Measurements from ENCODE around the gene RPS3. TPM values are rescaled to one million over a fixed set of nuclear protein-coding genes. Genes with fewer than 3 reads are reported as not detected.

The RPS3 gene
- total and polyA plus RNA-seq, 5 experiments from 2014 or later, result 5,159 to 7,216 (median 6,922) TPM

GRCh38 chr11:75439495-75440120, 40.3 kb downstream of the RPS3 start:
- H3K27ac Mint-ChIP-seq, result no peak overlapping the region
- POLR2A ChIA-PET, result no interaction called here
- H3K27me3 Mint-ChIP-seq, result peaks cover 0 to 8% (median 1%) of the 10 kb centered on the region in 5 donors
- H3K4me1 Mint-ChIP-seq, result no peaks in the 10 kb centered on the region
- no peak overlapping the region for H3K4me3 Mint-ChIP-seq
- H3K36me3 Mint-ChIP-seq, result peaks cover 0 to 14% (median 9%) of the 10 kb centered on the region in 3 donors
- no peaks in the 10 kb centered on the region for H3K9me3 Mint-ChIP-seq
- no peak for ATAC-seq
- DNase-seq, result no peak

GRCh38 chr11:75440960-75441803, 41.9 kb downstream of the RPS3 start:
- H3K4me3 Mint-ChIP-seq, result no peak overlapping the region
- POLR2A ChIA-PET, result interaction anchor here (0.7 to 1.0 kb wide), 2 partner anchors 91 to 100 kb away, joined by 3 read pairs; no protein-coding TSS in a partner anchor
- no peaks in the 10 kb centered on the region for H3K27me3 Mint-ChIP-seq

GRCh38 chr11:75441804-75442132, 42.5 kb downstream of the RPS3 start:
- no peak for ATAC-seq
- POLR2A ChIA-PET, result interaction anchor here (1.0 kb wide), 1 partner anchor 90 kb away, joined by 3 read pairs; no protein-coding TSS in a partner anchor
- no peaks in the 10 kb centered on the region for H3K27me3 Mint-ChIP-seq
- no peaks in the 10 kb centered on the region for H3K9me3 Mint-ChIP-seq
- peaks cover 0 to 10% (median 0%) of the 10 kb centered on the region in 3 donors for H3K36me3 Mint-ChIP-seq
- peaks cover 0 to 3% (median 1%) of the 10 kb centered on the region in 4 donors for H3K4me1 Mint-ChIP-seq
- DNase-seq, result no peak
- no peak overlapping the region for H3K27ac Mint-ChIP-seq
- no peak overlapping the region for H3K4me3 Mint-ChIP-seq

More at GRCh38 chr11:75440960-75441803, 41.9 kb downstream of the RPS3 start:
- DNase-seq, result no peak
- H3K4me1 Mint-ChIP-seq, result peaks cover 0 to 3% (median 1%) of the 10 kb centered on the region in 4 donors
- H3K27ac Mint-ChIP-seq, result no peak overlapping the region
- no peak for ATAC-seq
- H3K36me3 Mint-ChIP-seq, result peaks cover 0 to 10% (median 2%) of the 10 kb centered on the region in 3 donors
- H3K9me3 Mint-ChIP-seq, result no peaks in the 10 kb centered on the region

- Mint-ChIP-seq H3K36me3 (peaks cover 0 to 10% (median 0%) of the 10 kb centered on the region in 3 donors), H3K4me3 (no peak overlapping the region), H3K4me1 (peaks cover 0 to 3% (median 1%) of the 10 kb centered on the region in 4 donors), H3K9me3 (no peaks in the 10 kb centered on the region), H3K27me3 (no peaks in the 10 kb centered on the region), H3K27ac (no peak overlapping the region)
- ATAC-seq, result no peak
- no peak for DNase-seq
- POLR2A ChIA-PET, result interaction anchor here (1.0 kb wide), 1 partner anchor 90 kb away, joined by 3 read pairs; no protein-coding TSS in a partner anchor
These were observed 43.0 kb downstream of the RPS3 start for GRCh38 chr11:75442161-75442885.

GRCh38 chr11:75443043-75443442, 43.7 kb downstream of the RPS3 start:
- POLR2A ChIA-PET, result no interaction called here
- Mint-ChIP-seq H3K27me3 (no peaks in the 10 kb centered on the region), H3K9me3 (no peaks in the 10 kb centered on the region), H3K4me3 (no peak overlapping the region), H3K27ac (peak overlapping the region in 1 of 10 donors; percentile 59), H3K4me1 (peaks cover 0 to 3% (median 1%) of the 10 kb centered on the region in 4 donors), H3K36me3 (peaks cover 0 to 10% (median 0%) of the 10 kb centered on the region in 3 donors)
- DNase-seq (no peak), ATAC-seq (no peak)

GRCh38 chr11:75445315-75445953, 46.1 kb downstream of the RPS3 start:
- Mint-ChIP-seq H3K4me3 (no peak overlapping the region), H3K36me3 (peaks cover 0 to 2% (median 0%) of the 10 kb centered on the region in 3 donors), H3K27me3 (no peaks in the 10 kb centered on the region), H3K9me3 (no peaks in the 10 kb centered on the region), H3K4me1 (peaks cover 0 to 3% (median 1%) of the 10 kb centered on the region in 4 donors), H3K27ac (no peak overlapping the region)
- DNase-seq (peak; percentile 47 to 85 (median 66)), ATAC-seq (peak; percentile 85 to 96)
- POLR2A ChIA-PET, result interaction anchor here (1.4 to 1.8 kb wide), 2 partner anchors 80 to 87 kb away, joined by 4 to 6 read pairs; partner anchors contain the start of gene GDPD5

GRCh38 chr11:75447415-75447814, 48.1 kb downstream of the RPS3 start:
- Mint-ChIP-seq H3K36me3 (peaks cover 0 to 2% (median 2%) of the 10 kb centered on the region in 3 donors), H3K4me1 (peaks cover 0 to 3% (median 1%) of the 10 kb centered on the region in 4 donors), H3K27ac (no peak overlapping the region), H3K9me3 (no peaks in the 10 kb centered on the region), H3K27me3 (no peaks in the 10 kb centered on the region), H3K4me3 (no peak overlapping the region)
- ATAC-seq (no peak), DNase-seq (no peak)
- POLR2A ChIA-PET, result no interaction called here

- H3K4me1 Mint-ChIP-seq, result peaks cover 0 to 3% (median 1%) of the 10 kb centered on the region in 4 donors
- H3K36me3 Mint-ChIP-seq, result peaks cover 0 to 4% (median 3%) of the 10 kb centered on the region in 3 donors
- ATAC-seq (no peak), DNase-seq (no peak)
- POLR2A ChIA-PET, result no interaction called here
- H3K27me3 Mint-ChIP-seq, result no peaks in the 10 kb centered on the region
- H3K27ac Mint-ChIP-seq, result no peak overlapping the region
- no peak overlapping the region for H3K4me3 Mint-ChIP-seq
- no peaks in the 10 kb centered on the region for H3K9me3 Mint-ChIP-seq
These were observed 50.0 kb downstream of the RPS3 start for GRCh38 chr11:75449271-75449670.

GRCh38 chr11:75449776-75450175, 50.5 kb downstream of the RPS3 start:
- no peaks in the 10 kb centered on the region for H3K27me3 Mint-ChIP-seq
- no peaks in the 10 kb centered on the region for H3K9me3 Mint-ChIP-seq
- ATAC-seq (no peak), DNase-seq (no peak)
- H3K4me1 Mint-ChIP-seq, result peaks cover 0 to 3% (median 1%) of the 10 kb centered on the region in 4 donors
- H3K27ac Mint-ChIP-seq, result peak overlapping the region in 1 of 10 donors; percentile 69
- POLR2A ChIA-PET, result no interaction called here
- peaks cover 0 to 9% (median 3%) of the 10 kb centered on the region in 3 donors for H3K36me3 Mint-ChIP-seq
- no peak overlapping the region for H3K4me3 Mint-ChIP-seq

- ATAC-seq (no peak), DNase-seq (no peak)
- POLR2A ChIA-PET, result interaction anchor here (1.3 kb wide), 1 partner anchor 73 kb away, joined by 3 read pairs; no protein-coding TSS in a partner anchor
- Mint-ChIP-seq H3K4me1 (peaks cover 0 to 2% (median under 1%) of the 10 kb centered on the region in 4 donors), H3K27me3 (no peaks in the 10 kb centered on the region), H3K4me3 (no peak overlapping the region), H3K36me3 (peaks cover 0 to 9% (median 3%) of the 10 kb centered on the region in 3 donors), H3K9me3 (no peaks in the 10 kb centered on the region), H3K27ac (no peak overlapping the region)
These were observed 50.9 kb downstream of the RPS3 start for GRCh38 chr11:75450236-75450635.

- DNase-seq (peak in 4 of 10 donors; percentile 16 to 35 (median 29)), ATAC-seq (no peak)
- Mint-ChIP-seq H3K27me3 (no peaks in the 10 kb centered on the region), H3K27ac (no peak overlapping the region), H3K4me3 (no peak overlapping the region), H3K4me1 (no peaks in the 10 kb centered on the region), H3K36me3 (peaks cover 0 to 12% (median 3%) of the 10 kb centered on the region in 3 donors), H3K9me3 (no peaks in the 10 kb centered on the region)
- POLR2A ChIA-PET, result interaction anchor here (1.3 kb wide), 1 partner anchor 72 kb away, joined by 3 read pairs; no protein-coding TSS in a partner anchor
These were observed 51.8 kb downstream of the RPS3 start for GRCh38 chr11:75450826-75451821.

All from naive thymus-derived CD8-positive, alpha-beta T cell (primary cell).